ENCODE data around the gene IQGAP2. TPM values are rescaled to one million over a fixed set of nuclear protein-coding genes. Genes with fewer than 3 reads are reported as not detected.
"Not testable (repeated sequence)": the region's sequence is repeated elsewhere in the genome, so short reads cannot be mapped to it uniquely, and the experiment has no call there.

Gene IQGAP2
- total and polyA plus RNA-seq, 3 experiments from 2014 or later, result 51.4 to 70.5 (median 62.5) TPM

GRCh38 chr5:76548525-76549229, 145.6 kb downstream of the IQGAP2 start:
- H3K4me1 Mint-ChIP-seq, result peaks cover 68 to 84% (median 83%) of the 10 kb centered on the region in 3 donors
- no peaks in the 10 kb centered on the region for H3K9me3 Mint-ChIP-seq
- H3K27ac Mint-ChIP-seq, result peak overlapping the region; percentile 84 to 98 (median 94)
- H3K36me3 Mint-ChIP-seq, result peaks cover 0 to 9% (median 6%) of the 10 kb centered on the region in 3 donors
- Histone ChIP-seq H3K4me1 (ENCODE audit: insufficient read depth, low read length) (peaks cover 46% of the 10 kb centered on the region), H3K4me3 (ENCODE audit: low read length) (no peak overlapping the region), H3K27me3 (ENCODE audit: insufficient read depth, low read length, poor library complexity, severe bottlenecking) (no peaks in the 10 kb centered on the region), H3K9me3 (ENCODE audit: low read length) (no peaks in the 10 kb centered on the region), H3K36me3 (ENCODE audit: insufficient read depth, low read length) (no peaks in the 10 kb centered on the region), H3K27ac (ENCODE audit: low read depth, low read length) (no peak overlapping the region)
- CTCF ChIA-PET, result interaction anchor here (1.4 to 4.0 kb wide), 3 partner anchors 29 to 145 kb away, joined by 3 to 47 read pairs (median 8); partner anchors contain the start of gene IQGAP2
- POLR2A ChIA-PET, result interaction anchor here (0.5 to 2.4 kb wide), 2 partner anchors 145 to 239 kb away, joined by 3 to 29 read pairs; partner anchors contain the start of gene IQGAP2
- no peak for DNase-seq
- no peaks in the 10 kb centered on the region for H3K27me3 Mint-ChIP-seq
- peak overlapping the region in 6 of 7 donors; percentile 9 to 82 (median 72) for H3K4me3 Mint-ChIP-seq

DNA sequence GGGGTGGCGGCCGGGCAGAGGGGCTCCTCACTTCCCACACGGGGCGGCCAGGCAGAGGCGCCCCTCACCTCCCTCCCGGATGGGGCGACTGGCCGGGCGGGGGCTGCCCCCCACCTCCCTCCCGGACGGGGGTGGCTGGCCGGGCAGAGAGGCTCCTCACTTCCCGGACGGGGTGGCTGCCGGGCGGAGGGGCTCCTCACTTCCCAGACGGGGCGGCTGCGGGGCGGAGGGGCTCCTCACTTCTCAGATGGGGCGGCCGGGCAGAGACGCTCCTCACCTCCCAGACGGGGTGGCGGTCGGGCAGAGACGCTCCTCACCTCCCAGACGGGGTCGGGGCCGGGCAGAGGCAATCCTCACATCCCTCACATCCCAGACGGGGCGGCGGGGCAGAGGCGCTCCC, 147.8 kb downstream of the IQGAP2 start:
- H3K36me3 ChIP-seq (ENCODE audit: insufficient read depth, low read length); CTCF ChIA-PET; H3K27ac Mint-ChIP-seq; H3K4me3 ChIP-seq (ENCODE audit: low read length); H3K9me3 Mint-ChIP-seq; H3K27ac ChIP-seq (ENCODE audit: low read depth, low read length); H3K27me3 Mint-ChIP-seq; H3K27me3 ChIP-seq (ENCODE audit: insufficient read depth, low read length, poor library complexity, severe bottlenecking); H3K4me3 Mint-ChIP-seq; POLR2A ChIA-PET; DNase-seq; H3K9me3 ChIP-seq (ENCODE audit: low read length): not testable (repeated sequence)
- Mint-ChIP-seq H3K36me3 (peaks cover 0 to 11% (median 9%) of the 10 kb centered on the region in 3 donors), H3K4me1 (peaks cover 75 to 86% (median 86%) of the 10 kb centered on the region in 3 donors)
- peaks cover 39% of the 10 kb centered on the region for H3K4me1 ChIP-seq (ENCODE audit: insufficient read depth, low read length)

GRCh38 chr5:76552546-76552945, 149.5 kb downstream of the IQGAP2 start:
- H3K9me3 Mint-ChIP-seq, result no peaks in the 10 kb centered on the region
- no peaks in the 10 kb centered on the region for H3K9me3 ChIP-seq (ENCODE audit: low read length)
- H3K27me3 Mint-ChIP-seq, result no peaks in the 10 kb centered on the region
- H3K4me3 ChIP-seq (ENCODE audit: low read length), result no peak overlapping the region
- no peak overlapping the region for H3K27ac ChIP-seq (ENCODE audit: low read depth, low read length)
- no peaks in the 10 kb centered on the region for H3K36me3 ChIP-seq (ENCODE audit: insufficient read depth, low read length)
- peak overlapping the region in 6 of 8 donors; percentile 7 to 87 (median 64) for H3K27ac Mint-ChIP-seq
- H3K4me1 ChIP-seq (ENCODE audit: insufficient read depth, low read length), result peaks cover 32% of the 10 kb centered on the region
- ChIA-PET CTCF (interaction anchor here (1.7 kb wide), 1 partner anchor 149 kb away, joined by 5 read pairs; the partner anchor contains the start of gene IQGAP2), POLR2A (no interaction called here)
- peaks cover 0 to 22% (median 9%) of the 10 kb centered on the region in 3 donors for H3K36me3 Mint-ChIP-seq
- peaks cover 74 to 86% (median 86%) of the 10 kb centered on the region in 3 donors for H3K4me1 Mint-ChIP-seq
- no peak for DNase-seq
- no peak overlapping the region for H3K4me3 Mint-ChIP-seq
- no peaks in the 10 kb centered on the region for H3K27me3 ChIP-seq (ENCODE audit: insufficient read depth, low read length, poor library complexity, severe bottlenecking)

- Histone ChIP-seq H3K4me3 (ENCODE audit: low read length) (no peak overlapping the region), H3K4me1 (ENCODE audit: insufficient read depth, low read length) (peaks cover 25% of the 10 kb centered on the region), H3K27ac (ENCODE audit: low read depth, low read length) (no peak overlapping the region), H3K9me3 (ENCODE audit: low read length) (no peaks in the 10 kb centered on the region), H3K27me3 (ENCODE audit: insufficient read depth, low read length, poor library complexity, severe bottlenecking) (no peaks in the 10 kb centered on the region), H3K36me3 (ENCODE audit: insufficient read depth, low read length) (no peaks in the 10 kb centered on the region)
- H3K36me3 Mint-ChIP-seq, result peaks cover 0 to 28% (median 9%) of the 10 kb centered on the region in 3 donors
- DNase-seq, result no peak
- CTCF ChIA-PET, result interaction anchor here (1.7 kb wide), 1 partner anchor 150 kb away, joined by 5 read pairs; the partner anchor contains the start of gene IQGAP2
- H3K27ac Mint-ChIP-seq, result peak overlapping the region in 6 of 8 donors; percentile 5 to 73 (median 32)
- H3K4me1 Mint-ChIP-seq, result peaks cover 71 to 84% (median 83%) of the 10 kb centered on the region in 3 donors
- POLR2A ChIA-PET, result no interaction called here
- H3K27me3 Mint-ChIP-seq, result peaks cover 0 to 3% of the 10 kb centered on the region in 2 donors
- H3K4me3 Mint-ChIP-seq, result no peak overlapping the region
- H3K9me3 Mint-ChIP-seq, result no peaks in the 10 kb centered on the region
Observed at GRCh38 chr5:76553251-76553650, 150.2 kb downstream of the IQGAP2 start.

DNA sequence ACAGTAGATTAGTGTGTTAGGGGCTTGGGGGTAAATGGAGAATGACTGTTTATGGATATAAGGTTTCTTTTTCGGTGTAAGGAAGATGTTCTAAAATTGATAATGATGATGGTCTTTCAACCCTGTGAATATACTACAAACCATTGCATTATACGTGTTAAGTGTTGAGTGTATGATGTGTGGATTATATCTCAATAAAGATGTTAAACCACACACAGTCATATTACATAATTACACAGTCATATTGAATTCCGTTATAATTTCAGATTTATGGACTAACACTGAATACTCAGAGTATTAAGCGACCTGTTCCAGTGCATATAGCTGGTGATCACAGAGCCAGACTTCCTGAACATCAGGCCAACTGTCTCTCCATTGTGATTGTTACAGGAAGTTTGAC, 152.0 kb downstream of the IQGAP2 start:
- H3K27me3 Mint-ChIP-seq, result peaks cover 0 to 3% of the 10 kb centered on the region in 2 donors
- POLR2A ChIA-PET, result no interaction called here
- no peak overlapping the region for H3K4me3 Mint-ChIP-seq

DNA sequence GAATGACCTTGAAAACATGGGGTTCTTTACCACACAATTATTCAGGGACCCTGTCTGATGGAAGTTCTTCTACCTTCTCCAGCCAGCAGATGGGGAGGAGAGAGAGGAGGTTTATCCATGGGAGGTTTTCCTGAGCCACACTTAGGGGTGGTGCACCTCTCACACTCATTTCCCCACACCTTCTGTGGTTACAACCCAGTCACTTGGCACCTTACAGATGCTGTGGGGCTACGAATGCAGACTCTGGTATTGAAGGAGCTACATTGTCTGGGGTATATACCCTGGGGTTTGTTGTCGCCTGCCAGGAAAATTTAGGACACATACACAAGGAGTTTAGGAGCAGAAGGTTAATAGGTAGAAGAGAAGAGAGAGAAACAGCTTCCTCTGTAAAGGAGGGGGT, 152.6 kb downstream of the IQGAP2 start:
- Histone ChIP-seq H3K27me3 (ENCODE audit: insufficient read depth, low read length, poor library complexity, severe bottlenecking) (no peaks in the 10 kb centered on the region), H3K4me3 (ENCODE audit: low read length) (no peak overlapping the region), H3K36me3 (ENCODE audit: insufficient read depth, low read length) (no peaks in the 10 kb centered on the region), H3K9me3 (ENCODE audit: low read length) (no peaks in the 10 kb centered on the region), H3K27ac (ENCODE audit: low read depth, low read length) (no peak overlapping the region), H3K4me1 (ENCODE audit: insufficient read depth, low read length) (peaks cover 12% of the 10 kb centered on the region)
- Mint-ChIP-seq H3K27ac (peak overlapping the region in 7 of 8 donors; percentile 22 to 90 (median 81)), H3K4me3 (peak overlapping the region in 1 of 7 donors; percentile 73), H3K9me3 (no peaks in the 10 kb centered on the region), H3K27me3 (peaks cover 0 to 3% of the 10 kb centered on the region in 2 donors), H3K4me1 (peaks cover 56 to 81% (median 80%) of the 10 kb centered on the region in 3 donors), H3K36me3 (peaks cover 0 to 37% (median 14%) of the 10 kb centered on the region in 3 donors)
- no peak for DNase-seq
- POLR2A ChIA-PET, result no interaction called here
- CTCF ChIA-PET, result interaction anchor here (0.9 kb wide), 2 partner anchors 16 to 152 kb away, joined by 3 to 4 read pairs; no protein-coding TSS in a partner anchor

More for the DNA sequence above, 152.0 kb downstream of the IQGAP2 start:
- CTCF ChIA-PET, result no interaction called here
- Histone ChIP-seq H3K9me3 (ENCODE audit: low read length) (no peaks in the 10 kb centered on the region), H3K4me1 (ENCODE audit: insufficient read depth, low read length) (peaks cover 12% of the 10 kb centered on the region), H3K36me3 (ENCODE audit: insufficient read depth, low read length) (no peaks in the 10 kb centered on the region), H3K27ac (ENCODE audit: low read depth, low read length) (no peak overlapping the region), H3K4me3 (ENCODE audit: low read length) (no peak overlapping the region), H3K27me3 (ENCODE audit: insufficient read depth, low read length, poor library complexity, severe bottlenecking) (no peaks in the 10 kb centered on the region)
- H3K4me1 Mint-ChIP-seq, result peaks cover 55 to 78% (median 78%) of the 10 kb centered on the region in 3 donors
- no peak for DNase-seq
- peaks cover 0 to 37% (median 14%) of the 10 kb centered on the region in 3 donors for H3K36me3 Mint-ChIP-seq
- H3K27ac Mint-ChIP-seq, result peak overlapping the region; percentile 13 to 88 (median 45)
- H3K9me3 Mint-ChIP-seq, result no peaks in the 10 kb centered on the region

DNA sequence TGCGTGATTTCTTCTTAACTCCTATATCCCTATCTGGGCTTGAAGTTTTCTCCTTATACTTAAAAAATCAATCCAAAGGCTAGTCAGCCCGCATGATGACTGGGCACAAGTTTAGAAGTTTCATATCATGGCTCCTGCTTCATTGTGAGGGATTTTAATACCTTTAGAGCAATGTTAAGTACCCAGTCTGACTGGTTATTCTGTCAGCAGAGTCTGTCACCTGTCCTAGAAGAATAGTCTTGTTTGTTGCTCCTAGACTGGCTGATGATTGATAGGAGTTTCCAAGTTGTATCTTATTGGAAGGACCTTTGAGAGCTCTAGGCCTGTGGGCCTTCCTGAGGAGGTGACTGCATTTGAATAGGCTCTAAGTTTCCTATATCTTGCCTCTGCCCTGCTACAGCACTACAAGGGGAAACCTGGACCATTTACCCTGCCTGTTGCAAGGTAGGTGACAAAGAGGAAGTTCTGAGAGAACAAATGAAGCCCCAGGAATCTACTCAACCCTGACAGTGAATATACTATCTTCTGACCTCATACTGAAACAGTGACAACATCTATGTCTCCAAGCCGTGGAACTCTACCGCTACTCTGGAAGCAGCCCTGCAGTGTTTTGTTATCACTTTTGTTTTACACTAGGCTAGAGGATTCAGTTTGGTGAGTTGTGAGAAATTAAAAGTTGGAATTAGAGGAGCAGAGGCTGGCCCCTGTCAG, 153.6 kb downstream of the IQGAP2 start:
- peak overlapping the region; percentile 22 to 93 (median 61) for H3K27ac Mint-ChIP-seq
- no peaks in the 10 kb centered on the region for H3K36me3 ChIP-seq (ENCODE audit: insufficient read depth, low read length)
- peaks cover 0 to 3% of the 10 kb centered on the region in 2 donors for H3K27me3 Mint-ChIP-seq
- peaks cover 0 to 41% (median 14%) of the 10 kb centered on the region in 3 donors for H3K36me3 Mint-ChIP-seq
- H3K27ac ChIP-seq (ENCODE audit: low read depth, low read length), result no peak overlapping the region
- H3K9me3 ChIP-seq (ENCODE audit: low read length), result no peaks in the 10 kb centered on the region
- peaks cover 58 to 90% (median 90%) of the 10 kb centered on the region in 3 donors for H3K4me1 Mint-ChIP-seq
- H3K4me3 ChIP-seq (ENCODE audit: low read length), result no peak overlapping the region
- peak overlapping the region in 3 of 7 donors; percentile 11 to 48 (median 32) for H3K4me3 Mint-ChIP-seq
- peaks cover 12% of the 10 kb centered on the region for H3K4me1 ChIP-seq (ENCODE audit: insufficient read depth, low read length)
- peak in 1 of 5 donors; percentile 5 for DNase-seq
- H3K9me3 Mint-ChIP-seq, result no peaks in the 10 kb centered on the region
- ChIA-PET CTCF (interaction anchor here (0.9 kb wide), 2 partner anchors 15 to 153 kb away, joined by 3 to 4 read pairs; no protein-coding TSS in a partner anchor), POLR2A (no interaction called here)
- no peaks in the 10 kb centered on the region for H3K27me3 ChIP-seq (ENCODE audit: insufficient read depth, low read length, poor library complexity, severe bottlenecking)
